ENCODE results near the gene PCDH1.
"Not testable (repeated sequence)": the region's sequence is repeated elsewhere in the genome, so short reads cannot be mapped to it uniquely, and the experiment has no call there.

Gene PCDH1

DNA sequence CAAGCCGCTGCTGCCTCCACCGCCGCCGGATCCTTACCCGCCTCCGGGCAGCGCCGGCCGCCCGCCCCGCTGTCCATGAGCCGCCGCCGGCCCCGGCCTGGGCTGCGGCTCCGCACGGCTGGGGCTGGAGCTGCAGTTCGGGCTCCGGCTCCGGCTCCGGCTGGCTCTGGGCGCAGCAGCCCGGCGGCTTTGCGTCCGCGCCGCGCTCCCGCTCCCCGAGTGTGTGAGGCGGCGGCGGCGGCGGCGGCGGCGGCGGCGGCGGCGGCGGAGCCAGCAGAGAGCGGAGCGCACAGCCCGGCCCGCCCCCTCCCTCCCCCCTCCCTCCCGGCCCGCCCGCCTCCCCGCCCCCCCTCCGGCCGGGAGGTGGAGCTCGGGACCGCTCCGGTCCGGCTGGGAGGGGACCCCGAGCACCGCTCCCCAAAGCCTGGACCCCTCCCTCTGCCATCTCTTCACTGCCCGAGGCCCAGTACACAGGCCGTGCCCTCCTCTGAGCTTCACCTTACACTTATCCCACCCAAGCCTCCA, at the start of gene PCDH1:
PCDH1 (minus strand) TSS at position 225 of the 525 bp plus-strand sequence; CDS start at position 77, 148 bp downstream.
- DNase-seq, result no peak

DNA sequence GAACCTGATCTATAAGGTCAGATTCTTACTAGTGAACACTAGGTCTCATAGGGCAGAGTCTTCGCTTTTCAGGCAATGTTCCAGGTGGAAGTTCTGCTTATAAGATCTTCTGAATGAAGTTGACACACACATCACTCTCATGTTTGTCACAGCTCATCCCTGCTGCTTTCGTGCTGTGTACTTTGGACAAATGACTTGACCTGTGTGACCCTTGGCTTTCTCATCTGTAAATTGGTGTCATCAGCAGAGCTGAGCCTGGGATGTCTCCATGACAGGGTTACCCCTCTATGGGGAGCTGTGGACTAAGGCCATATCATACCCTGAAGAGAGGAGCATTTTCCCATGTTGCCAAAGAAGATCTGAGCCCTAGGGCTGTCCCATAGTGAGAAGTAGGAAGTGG, 48.2 kb upstream of the PCDH1 start:
- no peak for DNase-seq

DNA sequence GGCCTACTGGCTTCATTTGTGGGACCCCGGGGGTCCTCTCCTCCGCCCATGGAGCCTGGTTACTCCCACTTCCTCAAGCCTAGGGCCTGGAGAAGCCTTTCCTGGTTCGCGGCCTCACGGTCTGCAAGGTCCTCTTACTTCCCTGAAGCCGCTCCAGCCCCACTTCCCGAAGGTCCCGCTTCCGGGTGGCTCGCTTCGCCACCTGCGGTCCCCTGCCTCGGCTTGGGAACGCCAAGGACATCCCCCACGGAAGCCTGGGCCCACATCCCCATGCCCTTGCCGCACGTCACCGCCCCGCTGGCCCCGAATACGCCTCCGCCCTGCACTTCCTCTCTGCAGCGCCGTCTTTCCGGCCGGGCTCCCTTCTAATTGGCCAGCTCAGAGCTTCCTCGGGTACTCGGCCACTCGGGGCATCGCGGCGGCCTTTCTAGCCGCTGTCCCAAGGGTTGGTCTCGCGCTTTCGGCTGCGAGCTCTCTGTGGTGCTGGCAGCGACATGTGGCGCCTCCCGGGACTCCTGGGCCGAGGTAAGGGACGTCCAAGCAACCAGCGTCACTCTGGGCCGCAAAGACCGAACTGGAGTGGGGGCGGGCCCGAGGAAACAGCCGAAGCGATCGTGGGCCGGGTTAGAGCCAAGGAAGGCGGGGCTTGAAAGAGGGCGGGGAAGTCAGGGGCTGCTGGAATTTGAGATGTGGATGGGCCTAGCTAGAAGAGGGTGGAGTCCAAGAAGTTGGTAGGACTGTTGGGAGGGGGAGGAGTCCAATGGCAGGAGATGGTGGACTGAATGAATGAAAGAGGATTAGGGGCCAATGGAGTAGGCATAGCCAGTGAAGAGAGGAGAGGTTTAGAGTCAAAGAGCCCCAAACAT, 45.5 kb upstream of the PCDH1 start, which contains the start of gene DELE1:
DELE1 (plus strand) TSS at position 424 of the 866 bp plus-strand sequence; CDS start at position 495, 71 bp downstream.
- peak; percentile 98 for DNase-seq

DNA sequence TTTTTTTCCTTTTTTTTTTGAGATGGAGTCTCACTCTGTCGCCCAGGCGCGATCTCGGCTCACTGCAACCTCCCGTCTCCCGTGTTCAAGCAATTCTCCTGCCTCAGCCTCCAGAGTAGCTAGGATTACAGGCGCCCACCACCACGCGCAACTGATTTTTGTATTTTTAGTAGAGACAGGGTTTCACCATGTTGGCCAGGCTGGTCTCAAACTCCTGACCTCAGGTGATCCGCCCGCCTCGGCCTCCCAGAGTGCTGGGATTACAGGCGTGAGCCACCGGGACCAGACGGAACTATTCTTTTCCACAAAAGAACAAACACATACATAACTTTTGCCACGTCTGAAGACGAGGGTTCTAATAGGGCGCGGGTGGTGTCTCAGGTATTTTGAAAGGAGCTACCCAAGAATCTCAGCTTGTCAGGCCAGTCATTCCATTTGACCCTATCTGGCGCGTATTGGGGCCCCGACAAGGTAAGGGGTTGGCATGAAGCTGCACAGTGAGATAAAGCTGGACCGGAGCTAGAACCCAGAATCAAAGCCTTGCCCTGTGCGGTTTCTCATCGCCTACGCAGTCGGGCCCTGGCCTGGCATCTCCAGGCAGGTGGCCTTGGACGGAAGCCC, 44.7 kb upstream of the PCDH1 start:
- DNase-seq, result not testable (repeated sequence)

DNA sequence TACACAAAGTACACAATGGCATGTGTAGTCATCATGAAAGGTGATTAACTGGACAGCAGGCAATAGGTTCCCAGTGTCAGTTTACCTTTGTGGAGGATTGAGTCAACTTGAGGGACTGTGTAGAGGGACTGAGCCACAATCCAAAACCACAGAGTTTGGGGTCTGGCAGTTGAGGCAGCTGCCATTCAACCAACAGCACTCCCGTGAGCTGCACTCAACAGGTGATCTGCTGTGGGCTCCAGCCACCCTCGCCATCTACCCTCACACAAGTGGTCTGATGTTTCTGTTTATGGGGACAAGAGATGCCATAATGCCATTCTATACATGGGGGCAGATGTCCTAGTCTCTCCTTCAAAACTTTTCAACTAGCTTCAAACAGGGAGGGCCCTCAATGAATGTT, 42.6 kb upstream of the PCDH1 start:
- no peak for DNase-seq

DNA sequence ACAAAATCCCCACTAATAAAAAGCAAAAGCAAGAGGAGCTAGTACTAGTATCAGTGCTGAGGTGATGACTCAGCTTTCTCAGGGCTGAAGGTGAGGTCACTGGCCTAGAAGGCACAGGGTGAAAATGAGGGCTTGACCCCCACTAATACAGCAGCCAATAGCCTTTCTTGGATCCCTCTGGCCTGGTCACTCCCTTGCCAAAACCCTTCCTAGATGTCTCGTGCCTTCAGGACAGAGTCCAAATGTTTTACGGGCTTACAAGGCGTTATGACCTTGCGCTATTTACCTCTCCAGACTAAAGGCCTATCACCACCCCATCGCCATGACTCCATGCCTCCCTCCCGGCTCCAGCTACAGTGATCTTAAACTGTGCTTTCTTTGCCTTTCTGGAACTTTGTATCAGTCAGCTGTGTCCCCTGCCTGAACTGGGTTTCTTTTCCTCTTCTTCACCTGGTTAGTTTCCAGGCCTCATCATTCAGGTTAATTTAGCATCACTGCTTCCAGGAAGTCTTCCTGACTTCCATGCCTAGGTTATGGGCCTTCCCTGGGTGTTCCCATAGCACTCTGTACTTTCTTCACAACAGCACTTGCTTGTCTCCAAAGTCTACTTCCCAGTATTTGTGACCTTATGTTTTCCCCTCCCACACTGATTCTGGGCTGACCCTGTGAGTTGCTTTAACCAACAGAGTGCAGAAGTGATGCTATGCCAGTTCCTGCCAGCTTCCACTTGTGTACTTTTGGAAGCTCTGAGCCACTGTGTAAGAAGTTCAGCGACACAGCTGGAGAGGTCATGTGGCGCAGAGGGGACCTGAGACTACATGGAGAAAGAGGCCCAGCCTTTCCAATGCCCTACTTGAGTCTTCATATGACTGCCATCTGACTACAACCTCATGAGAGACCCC, 41.3 kb upstream of the PCDH1 start:
- no peak for DNase-seq

DNA sequence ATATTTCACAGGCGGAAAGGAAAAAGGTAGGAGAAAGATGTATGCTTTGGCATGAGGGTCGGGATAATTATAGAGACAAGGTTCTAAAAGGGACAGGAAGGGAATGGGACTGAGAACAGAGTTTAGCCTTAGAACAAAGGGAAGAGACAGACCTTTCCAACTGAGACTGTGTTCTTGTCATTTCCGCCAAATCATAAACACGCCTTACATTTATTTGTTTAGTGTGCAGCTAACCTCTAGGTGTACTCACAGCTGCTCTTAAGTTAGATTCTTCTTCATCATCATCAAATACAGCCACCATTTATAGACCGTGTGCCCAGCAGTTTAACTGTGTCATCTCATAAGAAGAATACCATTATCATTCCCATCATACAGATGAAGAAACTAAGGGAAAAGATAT, 39.5 kb upstream of the PCDH1 start:
- DNase-seq, result no peak

DNA sequence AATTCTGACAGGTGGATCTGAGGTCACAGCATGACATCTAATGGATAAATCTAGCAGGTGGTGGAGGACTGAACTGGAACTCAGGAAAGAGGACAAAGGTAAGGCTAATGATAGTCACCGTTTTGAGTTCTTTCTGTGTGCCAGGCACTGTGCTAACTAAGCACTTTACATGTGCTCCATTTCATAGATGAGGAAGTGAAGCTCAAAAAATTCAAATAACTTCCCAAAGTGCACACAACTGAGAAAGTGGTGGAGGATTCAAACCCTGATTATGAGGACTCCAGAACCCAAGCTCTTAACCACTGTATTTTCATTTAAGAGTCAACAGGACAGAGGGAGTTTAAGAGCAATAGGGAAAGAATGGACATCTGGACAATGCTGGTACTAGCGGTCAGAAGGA, 38.3 kb upstream of the PCDH1 start:
- no peak for DNase-seq

DNA sequence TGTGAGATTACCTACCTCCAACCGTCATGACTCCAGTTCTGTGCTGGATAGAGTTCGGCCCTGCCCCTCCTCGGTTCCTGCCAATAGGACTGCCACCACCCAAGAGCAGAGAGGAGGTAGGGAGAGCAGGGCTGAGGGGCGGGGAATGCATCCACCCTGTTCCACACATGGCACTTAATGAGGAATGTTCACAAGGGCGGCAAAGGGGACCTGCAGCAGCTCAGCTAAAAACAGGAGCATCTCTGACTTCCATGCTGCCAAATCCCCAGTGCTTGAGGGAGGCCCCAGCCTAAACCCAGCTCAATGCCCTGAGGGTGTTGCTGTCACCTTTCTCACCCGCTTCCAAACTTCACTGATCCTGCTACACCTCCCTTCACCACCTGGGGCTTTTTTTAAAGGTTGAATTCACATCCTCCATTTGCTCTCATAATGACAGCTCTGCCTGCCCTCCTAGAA, 37.7 kb upstream of the PCDH1 start:
- no peak for DNase-seq

DNA sequence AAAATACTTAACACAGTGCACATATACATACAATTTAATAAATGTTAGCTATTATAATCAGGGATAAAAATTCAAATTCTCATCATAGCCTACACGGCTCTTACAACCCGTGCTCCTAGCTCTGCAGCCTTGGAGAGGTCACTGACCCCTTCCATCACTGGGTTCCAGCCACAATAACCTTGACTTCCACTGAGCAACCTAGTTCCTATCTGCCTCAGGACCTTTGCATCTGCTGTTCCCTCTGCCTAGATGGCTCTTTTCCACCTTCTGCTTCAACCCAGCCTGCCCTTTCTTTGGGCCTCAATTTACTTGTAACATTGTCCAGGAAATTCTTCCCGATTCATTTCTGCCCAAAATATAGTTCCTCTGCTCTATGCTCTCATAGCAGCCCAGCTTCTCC, 36.6 kb upstream of the PCDH1 start:
- no peak for DNase-seq

DNA sequence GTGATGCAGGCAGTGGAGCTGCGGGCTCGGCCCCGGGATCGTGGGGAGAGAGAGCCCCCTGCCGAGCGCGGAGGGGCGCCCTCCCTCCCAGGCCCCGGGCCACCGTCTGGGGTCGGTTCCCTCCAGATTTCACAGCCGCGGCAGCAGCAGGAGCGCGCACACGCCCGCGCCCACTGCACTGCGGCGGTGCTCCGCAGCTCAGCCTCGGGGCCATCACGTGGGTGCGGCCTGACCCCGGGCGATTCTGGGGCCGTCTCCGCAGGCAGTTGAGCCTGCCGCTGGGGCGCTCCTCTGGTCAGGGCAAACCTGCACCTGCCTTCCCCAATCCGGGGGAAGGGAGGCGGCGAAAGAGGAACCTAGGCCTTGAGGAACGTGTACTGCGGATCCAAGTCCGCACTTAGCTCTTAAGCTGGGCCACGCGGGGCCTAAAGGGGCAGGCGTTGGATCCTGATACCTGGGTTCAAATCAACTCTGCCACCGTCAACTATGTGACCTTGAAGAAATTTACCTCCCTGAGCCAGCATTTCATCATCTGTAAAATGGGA, 36.1 kb upstream of the PCDH1 start:
- DNase-seq, result peak; percentile 49

DNA sequence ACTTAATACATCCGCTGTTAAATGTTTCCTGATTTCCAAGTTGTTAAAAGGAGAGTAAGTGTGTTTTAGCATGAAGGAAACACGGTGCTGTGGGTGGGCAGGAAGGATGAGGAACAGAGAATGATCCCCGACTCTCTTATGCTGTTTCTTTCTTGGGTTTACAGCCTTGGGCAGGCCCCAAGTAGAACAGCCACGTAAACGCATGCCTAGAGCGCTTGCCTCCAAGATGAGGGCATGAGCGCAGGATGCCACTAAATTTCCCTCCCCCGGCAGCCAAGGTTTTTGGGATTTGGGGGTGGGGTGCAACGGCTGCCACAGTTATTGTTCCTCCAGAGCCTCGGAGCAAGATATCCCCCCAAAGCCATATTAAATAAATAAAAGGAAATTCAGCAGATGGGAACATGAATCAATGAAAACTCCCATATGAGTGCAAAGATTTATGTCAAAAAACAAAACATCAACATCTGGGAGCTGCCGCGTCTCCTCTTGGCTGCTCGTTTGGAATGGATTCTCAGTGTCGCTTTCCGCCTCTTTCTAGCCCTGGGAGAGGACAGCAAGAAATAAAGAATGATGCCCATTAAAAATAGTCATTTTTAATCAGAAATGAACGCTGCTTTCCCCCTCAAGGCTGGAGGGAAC, 35.5 kb upstream of the PCDH1 start:
- no peak for DNase-seq

DNA sequence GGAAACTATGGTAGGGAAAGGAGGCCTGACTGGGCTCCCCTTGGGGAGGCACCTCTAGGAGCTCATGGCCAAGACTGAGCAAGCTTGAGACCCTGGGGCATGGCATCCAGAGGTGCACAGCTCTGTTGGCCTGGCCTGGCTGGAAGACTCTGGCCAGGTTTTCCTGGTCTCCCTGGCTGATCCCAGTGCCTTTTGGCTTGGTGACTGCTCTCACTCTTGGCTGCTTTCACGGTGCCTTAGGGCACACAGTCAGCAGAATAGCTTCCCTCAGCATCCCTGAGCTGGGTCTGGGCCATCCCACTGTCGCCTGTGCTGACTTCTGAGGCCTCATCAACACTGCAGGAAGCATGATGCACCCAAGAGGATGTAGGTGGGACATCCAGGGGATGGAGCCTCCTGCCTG, 32.1 kb upstream of the PCDH1 start:
- DNase-seq, result no peak

DNA sequence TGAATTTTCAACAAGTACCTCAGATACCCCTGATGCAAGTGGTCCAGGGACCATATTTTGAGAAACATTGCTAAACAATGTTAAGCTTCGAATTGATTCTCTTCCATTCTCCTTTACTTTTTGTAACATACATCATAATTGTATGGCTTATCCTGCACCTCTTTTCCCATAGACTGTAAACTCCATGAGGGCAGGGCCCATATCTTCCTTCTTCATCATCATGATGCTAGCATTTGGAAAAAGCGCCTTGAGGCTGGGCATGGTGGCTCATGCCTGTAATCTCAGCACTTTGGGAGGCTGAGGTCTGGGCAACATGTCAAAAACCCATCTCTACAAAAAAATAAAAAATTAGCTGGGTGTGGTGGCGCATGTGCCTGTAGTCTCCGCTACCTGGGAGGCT, 31.0 kb upstream of the PCDH1 start:
- no peak for DNase-seq

DNA sequence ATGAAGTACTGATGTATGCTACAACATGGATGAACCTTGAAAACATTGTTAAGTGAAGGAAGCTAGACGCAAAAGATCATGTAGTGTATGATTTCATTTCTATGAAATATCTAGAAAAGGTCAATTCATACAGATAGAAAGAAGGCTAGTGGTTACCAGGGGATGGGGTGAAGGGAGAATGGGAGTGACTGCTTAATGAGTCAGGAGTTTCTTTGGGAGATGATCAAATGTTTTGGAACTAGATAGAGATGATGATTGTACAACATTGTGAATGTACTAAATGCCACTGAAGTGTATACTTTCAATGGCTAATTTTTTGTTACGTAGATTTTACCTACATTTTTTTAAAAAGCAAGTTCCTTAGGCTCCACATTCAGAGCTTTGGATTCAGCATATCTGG, 30.6 kb upstream of the PCDH1 start:
- no peak for DNase-seq

DNA sequence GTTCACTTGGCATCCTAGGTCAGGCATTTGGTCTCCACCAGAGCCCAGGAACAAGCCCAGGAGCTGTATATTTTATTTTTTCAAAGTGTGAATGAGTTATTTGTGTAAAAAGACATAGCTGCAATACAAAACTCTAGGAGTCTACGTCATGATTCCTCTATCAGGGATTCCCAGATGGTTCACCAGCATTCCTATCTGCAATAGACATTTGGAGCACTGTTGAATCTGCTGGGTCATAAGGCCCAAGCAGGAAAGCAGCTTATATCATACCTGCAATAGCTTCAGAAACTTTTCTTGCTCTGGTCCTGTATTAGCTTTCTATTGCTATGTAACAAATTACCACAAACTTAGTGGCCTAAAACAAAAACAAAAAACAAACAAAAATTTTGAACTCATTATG, 28.8 kb upstream of the PCDH1 start:
- DNase-seq, result no peak

DNA sequence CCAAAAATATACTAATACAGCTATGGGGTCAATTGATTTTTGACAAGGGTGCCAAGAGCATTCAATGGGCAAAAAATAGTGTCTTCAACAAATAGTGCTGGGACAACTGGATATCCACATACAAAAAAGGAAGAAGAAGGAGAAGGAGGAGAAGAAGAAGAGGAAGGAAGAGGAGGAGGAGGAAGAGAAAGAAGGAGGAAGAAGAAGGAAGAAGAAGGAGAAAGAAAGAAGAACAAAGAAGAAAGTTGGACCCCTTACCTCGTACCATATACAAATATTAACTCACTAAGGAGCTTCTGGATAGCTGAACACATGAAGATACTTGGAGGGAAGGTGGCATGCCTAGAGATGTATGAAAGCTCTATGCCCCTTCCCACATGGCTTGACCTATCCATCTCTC, 28.3 kb upstream of the PCDH1 start:
- DNase-seq, result no peak

DNA sequence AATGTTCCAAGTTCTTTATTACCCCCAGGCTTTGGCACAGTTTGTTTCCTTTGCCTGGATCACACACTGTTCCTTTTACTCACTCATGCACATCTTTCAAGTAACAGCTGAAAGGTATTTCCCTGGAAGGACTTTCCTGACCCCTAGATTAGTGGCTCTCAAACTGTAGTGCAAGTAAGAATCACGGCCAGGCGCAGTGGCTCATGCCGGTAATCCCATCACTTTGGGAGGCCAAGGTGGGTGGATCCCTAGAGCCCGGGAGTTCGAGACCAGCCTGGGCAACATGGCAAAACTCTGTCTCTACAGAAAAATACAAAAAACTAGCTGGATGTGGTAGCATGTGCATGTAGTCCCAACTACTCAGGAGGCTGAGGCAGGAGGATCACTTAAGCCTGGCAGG, 26.3 kb upstream of the PCDH1 start:
- no peak for DNase-seq

DNA sequence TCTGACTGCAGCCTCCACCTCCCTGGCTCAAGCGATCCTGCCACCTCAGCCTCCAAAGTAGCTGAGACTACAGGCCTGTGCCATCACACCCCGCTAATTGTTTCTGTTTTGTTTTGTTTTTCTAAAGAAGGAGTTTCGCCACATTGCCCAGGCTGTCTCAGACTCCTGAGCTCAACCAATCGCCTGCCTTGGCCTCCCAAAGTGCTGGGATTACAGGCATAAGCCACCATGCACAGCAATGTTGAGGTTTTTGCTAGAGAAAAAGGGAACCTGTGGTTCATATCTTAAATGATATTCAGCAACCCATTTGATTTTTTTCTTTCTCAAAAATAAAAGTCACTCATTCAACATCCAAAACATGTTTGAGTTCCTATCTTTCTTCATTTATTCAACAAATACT, 25.1 kb upstream of the PCDH1 start:
- no peak for DNase-seq

DNA sequence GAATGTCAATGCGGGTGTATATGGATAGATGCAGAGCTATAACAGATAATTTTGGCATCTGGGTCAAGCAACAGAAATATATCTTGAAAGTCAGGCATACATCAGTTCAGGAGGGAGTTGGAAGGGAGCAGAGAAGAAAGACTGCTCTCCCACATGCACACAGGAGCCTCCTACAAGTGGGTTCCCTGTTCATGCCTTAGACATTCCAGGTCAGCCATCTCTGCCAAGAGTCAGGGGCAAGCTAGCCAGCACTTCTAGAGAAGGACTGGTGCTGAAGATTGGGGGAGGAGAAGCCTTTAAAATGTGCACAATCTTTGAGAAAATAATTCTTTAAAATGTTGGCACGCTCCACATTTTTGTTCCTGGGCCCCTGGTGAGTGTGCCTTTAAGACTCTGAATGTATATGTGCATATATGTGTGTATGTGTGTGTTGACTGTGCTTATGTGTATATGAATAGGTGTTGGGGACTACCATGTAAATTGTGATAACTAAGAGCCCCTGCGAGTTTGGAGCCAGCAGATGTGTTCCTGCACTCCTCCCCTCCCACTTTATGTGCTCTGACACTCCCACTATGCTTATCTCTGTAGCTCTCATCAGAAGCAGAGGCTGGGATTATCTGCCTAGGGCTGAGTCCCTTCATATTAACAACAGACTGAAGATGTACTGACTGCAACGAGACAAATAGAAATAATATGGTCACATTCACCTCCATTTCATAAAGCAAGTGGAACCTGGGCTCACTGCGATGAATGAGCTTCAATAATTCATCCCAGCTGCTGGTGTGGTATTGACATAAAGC, 24.0 kb upstream of the PCDH1 start:
- no peak for DNase-seq

DNA sequence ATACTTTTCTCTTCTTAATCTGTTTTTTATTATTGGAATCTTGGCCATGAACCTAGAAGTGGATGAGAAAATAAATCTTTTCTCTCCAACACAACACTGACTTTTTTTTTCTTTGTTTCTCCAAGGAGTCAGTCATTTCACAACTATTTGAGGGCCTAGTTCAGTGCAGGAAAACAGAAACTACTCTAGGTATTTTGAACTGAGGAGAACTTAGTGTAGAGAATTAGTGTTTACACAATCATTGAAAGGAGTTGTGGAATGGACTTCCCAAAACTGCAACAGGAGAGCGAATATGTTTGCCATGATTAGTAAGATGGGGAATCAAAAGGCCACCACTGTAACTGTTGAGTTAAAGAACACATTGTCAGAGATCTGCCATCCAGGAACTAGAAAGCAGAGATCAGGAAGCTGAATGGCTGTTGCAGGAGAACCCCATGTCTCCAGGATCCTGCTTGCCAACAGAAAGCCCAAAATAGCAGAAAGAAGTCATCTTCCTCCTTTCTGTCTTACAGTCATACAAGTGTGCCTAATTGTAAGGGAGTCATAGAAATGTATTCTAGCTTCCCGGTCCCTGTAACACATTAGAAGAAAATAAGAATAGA, 20.3 kb upstream of the PCDH1 start:
- no peak for DNase-seq

Data from stimulated activated CD8-positive, alpha-beta memory T cell treated with anti-CD3 and anti-CD28 coated beads, Interleukin-4, amount 100 ng/mL, for 48 hours (primary cell).